NCI-H128 (cell line): ENCODE results near the gene HGFAC.

Experiments
- DNase-seq: peaks from one replicate; lab custom pipeline; 2025; ENCODE audit not compliant: unreplicated experiment; lab: John Stamatoyannopoulos, UW

HGFAC gene

DNA sequence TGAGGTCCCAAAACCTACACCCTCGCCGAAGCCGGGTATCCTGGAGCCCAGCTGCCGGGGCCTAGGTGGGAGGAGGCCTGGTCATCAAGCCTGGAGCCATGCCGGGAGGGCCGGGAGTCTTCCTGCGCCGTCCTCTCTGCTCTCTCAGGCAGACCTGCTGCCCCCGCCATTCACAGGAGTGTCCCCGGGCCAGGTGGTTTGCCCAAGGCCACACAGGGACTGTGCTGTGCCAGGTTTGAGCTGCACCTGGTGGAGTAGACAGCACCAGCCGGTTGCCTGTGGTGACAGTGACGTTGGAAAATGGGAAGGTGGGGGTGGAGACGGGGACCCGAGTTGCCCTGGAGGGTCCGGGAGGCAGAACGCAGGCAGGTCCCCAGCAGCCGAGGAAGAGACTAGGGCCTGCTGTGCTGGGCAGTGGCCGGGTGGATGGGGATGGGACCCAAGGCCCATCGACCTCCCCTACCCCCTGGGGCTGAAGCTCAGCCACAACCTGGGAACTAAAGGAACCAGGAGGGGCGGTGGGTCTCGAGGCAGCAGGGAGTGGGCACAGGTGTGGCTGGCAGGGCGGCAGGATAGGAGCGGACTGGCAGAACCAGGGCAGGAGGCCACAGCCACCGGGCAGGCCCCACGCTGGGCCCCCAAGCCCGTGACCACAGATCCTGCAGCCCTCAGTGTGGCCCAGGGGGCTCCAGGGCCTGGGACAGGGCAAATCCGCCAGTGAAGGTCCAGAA lies 30.8 kb downstream of the HGFAC start:
- no peak for DNase-seq

DNA sequence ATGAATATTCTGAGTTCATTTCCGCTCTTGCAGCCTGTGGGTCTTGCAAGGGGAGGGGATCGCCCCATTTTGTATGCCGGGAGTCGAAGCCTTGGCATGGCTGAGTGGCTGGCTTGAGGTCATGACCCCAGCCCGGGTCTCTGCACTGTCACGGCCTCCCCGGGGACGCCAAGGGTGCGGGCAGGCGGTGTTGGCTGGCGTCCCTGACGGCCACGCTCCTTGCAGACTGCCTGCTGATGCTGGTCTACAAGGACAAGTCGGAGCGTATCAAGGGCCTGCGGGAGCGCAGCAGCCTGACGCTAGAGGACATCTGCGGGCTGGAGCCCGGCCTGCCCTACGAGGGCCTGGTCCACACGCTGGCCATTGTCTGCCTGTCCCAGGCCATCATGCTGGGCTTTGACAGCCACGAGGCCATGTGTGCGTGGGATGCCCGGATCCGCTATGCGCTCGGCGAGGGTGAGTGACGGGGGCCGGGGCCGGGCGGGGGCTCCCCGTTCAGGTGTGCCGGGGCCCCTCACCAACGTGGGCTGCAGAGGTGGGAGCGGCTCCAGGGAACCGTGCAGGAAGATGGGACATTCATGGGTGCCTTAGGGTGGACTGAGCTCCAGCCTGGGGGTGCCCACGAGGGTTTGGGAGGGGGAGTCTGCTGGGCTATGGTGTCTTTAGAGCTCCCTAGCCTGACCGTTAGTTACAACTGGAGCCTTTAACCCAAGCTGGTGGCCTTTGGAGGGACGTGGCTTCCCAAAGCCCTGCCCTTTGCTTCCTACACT lies 31.6 kb downstream of the HGFAC start:
- DNase-seq, result no peak

DNA sequence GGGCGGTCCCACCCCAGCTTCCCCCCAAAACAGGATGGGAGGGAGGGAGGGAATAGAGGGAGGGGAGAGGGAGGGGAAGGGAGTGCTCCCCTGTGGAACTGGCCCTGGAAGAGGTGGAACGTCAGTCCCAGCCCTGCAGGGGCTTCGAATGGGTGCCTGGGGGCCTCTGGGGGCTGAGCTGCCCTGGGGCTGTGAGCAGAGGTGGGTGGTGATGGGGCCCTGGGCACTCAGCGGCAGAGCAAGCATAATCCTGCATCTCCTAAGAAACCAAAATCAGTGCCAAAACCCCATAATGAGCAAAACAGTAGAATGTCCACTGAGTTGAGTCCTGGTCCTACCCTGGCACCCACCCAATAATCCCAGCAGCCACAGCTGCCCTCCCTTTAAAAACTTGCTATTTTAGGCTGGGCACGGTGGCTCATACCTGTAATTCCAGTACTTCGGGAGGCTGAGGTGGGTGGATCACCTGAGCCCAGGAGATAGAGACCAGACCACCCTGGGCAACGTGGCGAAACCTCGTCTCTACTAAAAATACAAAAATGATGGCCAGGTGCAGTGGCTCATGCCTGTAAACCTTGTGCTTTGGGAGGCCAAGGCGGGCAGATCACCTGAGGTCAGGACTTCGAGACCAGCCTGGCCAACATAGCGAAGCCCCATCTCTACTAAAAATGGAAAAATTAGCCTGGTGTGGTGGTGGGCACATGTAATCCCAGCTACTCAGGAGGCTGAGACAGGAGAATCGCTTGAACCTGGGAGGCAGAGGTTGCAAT lies 32.4 kb downstream of the HGFAC start:
- no peak for DNase-seq

DNA sequence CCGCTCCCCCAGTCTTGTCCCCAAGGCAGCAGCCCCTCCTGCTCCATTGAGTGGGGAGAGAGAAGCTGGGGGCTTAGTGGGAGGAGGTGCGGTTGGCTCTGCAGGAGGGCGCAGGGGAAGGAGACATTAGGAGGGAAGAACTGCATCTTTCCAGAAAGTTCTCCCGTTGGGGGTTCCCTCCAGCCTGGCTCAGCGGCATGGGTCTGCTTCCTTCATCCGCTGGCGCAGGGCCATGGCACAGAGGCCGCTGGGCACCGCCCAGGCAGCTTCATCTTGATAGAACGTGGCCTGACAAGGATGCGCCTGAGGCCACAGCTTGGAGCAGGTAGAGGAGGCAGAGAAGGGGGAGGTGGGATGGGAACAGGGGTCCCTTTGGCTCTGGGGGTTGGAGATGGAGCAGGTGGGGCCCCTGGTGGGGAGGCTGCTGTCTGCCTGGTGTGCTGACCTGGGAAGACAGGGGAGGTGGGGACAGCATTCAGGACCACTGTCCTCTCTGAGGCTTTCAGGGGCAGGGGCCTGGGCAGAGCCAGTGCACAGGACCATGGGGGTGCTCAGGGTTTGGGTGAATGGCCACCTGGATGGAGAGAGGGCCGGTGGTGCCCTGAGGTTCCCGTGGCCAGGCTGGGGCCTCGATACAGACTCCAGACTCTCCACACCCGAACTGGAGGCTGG lies 33.4 kb downstream of the HGFAC start:
- no peak for DNase-seq

DNA sequence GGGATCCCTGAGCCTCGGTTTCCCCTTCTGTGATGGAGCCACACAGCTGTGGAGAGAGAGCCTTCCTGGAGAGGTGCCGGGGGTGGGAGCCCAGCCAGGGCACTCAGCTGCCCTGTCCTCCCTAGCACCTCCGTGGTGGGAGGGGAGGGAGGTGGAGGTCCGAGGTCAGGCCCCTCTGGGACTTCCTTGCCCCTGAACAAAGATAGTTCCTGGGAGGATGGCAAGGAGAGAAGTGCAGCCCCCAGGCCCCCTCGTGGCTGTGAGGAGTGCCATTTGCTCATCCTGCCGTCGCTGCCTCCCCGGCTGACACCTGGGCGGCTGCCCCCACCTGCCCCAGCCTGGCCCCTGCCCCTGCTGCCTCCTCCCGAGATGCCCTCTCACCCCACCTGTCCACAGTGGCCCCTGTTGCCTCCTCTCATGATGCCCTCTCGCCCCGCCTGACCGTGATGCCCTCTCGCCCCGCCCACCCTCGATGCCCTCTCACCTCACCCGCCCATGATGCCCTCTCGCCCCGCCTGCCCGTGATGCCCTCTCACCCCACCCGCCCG lies 34.0 kb downstream of the HGFAC start:
- DNase-seq, result no peak

DNA sequence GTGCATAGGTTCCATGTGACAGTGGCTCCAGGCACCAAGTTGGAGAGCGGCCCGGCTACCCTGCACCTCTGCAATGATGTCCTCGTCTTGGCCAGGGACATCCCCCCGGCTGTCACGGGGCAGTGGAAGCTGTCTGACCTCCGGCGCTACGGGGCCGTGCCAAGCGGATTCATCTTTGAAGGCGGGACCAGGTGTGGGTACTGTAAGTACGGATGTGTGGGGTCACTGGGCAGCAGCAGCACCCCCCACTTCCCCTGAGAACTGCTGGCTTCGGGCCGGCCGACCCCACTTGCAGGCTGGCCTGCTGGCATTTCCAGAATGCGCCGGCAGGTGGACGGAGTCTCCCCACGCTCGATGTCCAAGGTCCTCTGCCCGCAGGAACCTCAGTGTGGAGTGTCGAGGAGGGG lies 34.6 kb downstream of the HGFAC start:
- DNase-seq, result no peak

DNA sequence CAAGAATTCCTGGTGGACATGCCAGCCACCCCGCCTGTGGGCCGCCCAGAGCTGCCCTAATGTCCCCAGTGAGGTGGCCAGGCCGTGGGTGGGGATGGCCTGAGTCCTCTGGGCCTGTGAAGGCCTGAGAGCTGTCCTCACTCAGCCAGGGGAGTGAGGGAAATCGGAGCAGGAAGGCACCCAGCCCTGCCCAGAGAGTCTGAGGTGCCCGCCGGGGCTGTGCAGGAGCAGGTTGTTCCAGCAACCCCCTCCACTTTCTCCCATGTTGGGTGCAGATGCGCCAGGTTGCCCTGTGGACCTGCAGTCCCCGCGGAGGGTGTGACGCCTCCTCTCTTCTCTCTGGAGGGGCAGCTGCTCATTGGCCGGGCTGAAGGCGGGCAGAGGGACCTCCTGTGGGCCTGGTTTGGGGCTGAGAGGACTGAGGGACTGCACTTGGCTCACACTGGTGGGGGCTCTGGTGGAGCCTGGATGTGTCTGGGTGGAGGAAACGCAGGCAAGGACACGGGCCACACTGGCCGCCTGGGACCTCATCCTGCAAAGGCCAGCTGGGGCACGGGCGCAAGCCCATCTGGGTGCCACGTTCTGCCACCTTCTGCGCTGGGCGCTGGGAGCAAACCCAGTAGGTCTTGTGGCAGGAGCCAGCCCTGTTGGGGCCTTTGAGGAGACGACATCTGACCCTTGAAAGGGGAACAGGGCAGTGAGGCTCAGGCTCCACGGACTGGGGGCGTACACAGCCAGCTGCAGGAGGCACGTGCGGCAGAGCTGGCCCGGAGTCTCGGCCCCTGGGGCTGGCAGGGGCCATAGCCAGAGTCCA lies 35.4 kb downstream of the HGFAC start:
- DNase-seq, result no peak

DNA sequence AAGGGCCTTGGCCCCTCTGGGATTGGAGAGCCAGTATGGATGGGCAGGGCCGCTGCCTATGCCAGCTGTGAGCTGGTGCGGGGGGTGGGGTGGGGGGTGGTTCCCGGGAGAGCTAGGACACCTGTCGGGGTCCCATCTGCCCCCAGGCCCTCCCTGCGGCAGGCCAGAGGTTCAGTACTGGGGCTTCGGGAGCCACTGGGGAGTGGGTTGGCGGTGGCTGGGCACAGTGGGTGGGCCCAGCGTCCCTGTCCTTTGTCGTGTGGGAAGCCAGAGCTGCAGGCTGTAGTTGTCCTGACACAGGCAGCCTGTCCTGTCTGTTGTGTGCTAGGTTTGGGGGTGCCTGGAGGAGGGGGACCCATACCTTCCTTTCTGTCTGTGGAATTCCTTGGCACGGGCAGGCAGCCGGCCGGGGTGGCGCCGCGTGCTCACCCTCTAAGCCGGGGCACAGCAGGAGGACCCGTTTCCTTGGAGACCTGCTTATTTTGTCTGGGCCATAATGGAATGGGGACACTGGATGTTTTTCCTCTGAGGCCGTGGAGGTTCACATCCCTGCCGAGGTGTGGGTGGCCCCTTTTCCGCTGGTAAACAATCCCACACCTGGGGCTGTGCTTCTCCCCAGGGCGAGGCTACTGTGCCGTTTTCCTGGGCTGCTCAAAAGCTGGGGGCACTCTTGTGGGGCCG lies 36.1 kb downstream of the HGFAC start:
- DNase-seq, result no peak

DNA sequence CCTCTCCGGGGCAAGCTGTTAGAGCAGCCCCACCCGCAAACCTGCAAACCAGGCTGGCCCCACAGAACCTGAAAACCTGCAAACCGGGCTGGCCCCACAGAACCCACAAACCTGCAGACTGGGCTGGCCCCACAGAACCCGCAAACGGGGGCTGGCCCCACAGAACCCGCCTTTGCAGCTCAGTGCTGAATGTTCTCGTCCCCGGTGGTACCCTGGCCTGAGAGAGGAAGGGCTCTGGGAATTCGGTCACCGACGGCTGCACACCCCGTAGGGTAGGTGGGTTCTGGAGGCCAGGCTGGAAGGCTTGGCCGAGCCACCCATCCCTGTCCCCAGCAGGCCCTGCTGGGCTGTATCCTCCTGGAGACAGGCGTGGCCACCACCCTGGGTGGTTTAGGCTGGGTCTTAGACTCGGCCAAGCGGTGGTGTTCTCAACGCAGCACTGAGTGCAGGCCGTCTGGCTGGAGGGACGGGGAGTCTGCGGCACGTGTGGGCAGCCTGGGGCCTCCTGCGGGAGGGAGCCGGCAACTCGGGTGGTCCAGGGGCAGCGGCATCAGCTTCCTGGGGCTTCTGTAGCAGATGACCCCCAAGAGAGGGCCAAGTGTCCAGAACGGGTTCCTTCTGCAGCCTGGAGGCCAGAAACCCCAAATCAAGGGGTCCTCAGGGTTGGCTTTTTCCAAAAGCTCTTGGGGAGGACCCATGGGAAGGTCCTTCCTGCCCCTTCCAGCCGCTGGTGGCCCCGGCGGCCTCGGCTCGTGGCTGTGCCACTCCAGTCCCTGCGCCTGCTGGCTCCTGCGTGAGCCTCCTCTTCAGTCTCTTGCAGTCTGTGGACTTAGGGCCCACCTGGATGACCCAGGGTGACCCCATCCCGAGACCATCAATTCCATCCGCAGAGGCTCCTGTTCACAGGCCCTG lies 36.9 kb downstream of the HGFAC start:
- no peak for DNase-seq

DNA sequence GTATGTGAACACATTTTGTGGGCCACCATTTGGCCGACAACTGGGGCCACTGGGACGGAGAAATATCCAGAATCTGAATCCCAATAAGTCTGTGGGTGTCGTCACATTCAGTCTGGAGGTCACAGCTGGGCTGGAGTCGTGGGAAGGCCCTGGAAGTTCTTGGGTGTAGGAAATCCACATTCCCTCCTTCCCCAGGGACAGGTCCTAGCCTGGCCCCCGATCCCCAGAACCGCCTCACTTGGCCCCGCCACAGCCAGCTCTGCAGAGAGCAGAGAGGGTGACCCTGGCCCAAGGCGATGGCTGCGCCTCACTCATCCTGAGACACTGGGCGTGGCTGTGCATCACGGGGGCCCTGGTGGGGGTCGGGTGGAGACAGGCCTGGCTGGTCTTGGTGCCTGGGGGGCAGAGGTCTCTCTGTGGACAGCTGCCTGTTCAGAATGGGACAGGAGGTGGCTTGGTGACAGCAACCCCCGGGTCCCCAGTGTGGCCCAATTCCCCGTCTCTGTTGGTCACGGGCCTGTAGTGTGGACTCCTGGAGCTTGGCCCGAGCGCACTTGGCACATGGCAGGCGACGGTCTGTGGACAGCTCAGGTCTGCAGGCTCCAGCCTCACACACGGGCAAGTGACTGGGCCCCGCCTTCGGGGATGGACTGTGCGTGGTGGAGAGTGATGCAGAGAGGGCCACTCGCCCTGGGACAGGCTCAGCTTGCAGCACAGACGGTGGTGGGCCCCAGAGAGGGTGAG lies 37.8 kb downstream of the HGFAC start:
- DNase-seq, result no peak

DNA sequence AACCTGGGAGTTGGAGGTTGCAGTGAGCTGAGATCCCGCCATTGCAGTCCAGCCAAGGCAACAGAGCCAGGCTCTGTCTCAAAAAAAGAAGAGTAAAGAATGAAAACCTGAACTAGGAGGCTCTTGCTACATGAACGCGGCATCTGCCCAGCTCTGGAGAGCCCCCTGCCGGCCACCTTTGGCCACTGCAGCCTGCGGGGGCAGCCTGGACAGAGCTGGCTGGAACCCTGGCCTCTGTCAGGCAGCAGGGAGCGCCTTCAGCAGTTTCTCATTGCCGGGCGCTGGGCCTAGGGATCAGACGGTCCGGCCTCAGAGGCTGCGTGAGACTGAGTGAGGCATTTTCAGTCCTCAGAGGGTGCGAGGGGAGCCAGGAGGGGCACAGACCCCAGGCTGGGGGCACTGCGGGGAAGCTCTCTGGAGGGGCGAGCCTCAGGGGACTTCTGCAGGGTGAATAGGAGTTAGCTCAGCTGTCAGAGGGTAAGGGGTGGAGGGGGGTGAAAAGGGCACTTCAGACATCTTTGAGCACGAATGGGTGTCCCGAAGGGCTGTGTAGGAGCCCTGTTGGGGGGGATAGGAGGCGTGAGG lies 38.9 kb downstream of the HGFAC start:
- peak; percentile 31 for DNase-seq

DNA sequence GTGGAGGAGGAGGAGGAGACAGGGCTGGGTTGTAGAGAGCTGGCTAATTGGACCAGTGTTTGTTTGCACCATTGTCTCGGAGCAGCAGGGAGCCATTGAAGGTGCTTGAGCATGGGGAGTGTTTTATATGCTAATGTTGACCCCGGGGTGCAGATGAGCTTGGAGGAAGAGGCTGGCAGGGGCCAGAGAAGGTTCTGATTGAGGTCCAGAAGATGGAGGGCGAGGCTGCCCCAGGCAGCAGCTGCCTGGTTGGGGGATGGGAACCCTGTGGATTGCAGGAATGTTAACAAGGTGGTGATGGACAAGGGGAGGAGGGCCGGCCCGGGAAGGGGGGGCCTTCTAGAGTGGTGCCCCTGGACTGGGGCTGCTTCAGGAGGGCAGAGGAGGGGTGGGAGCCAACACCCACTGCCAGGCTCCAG lies 39.4 kb downstream of the HGFAC start:
- no peak for DNase-seq

DNA sequence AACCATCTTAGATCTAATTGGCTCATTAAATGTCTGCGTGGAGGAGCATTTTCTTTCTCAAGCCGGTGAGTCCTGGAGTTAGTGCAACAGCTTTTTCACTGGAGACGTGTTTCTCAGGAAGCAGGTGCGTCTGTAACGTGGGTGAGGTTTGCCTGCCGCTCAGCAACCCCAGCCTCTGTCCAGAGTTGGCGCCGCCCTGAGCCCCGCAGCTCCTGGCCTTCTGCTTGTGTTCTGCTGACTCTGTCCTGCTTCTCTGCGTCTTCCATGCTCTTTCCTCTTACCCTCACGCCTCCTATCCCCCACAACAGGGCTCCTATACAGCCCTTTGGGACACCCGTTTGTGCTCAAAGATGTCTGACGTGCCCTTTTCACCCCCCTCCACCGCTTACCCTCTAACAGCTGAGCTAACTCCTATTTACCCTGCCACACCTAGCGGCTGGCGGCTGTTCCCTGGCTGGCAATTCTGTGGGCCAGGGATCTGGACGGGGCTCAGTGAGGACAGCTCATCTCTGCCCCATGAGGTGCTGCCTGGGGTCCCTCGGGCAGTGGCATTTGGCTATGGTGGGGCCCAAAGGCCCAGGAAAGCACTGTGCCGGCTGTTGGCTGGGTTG lies 40.1 kb downstream of the HGFAC start:
- no peak for DNase-seq

DNA sequence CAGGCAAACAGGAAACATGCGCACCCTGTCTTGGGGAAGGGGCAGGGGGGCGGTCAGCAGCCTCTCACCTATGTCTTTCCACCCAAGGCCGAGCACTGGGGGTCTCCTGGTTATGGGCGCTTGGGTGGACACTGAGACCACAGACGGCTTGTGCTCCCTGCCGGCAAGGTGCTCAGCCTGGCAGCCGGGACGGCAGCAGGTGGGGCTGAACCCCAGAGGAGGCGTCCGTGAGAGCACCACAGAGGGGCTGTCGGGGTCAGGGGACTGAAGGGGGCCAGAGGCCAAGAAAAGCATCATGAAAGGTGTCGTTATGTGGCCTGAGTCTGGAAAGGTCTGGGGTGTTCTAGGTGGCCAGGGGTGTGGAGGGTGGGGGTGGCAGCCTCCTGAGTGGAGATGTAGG lies 40.9 kb downstream of the HGFAC start:
- DNase-seq, result no peak

DNA sequence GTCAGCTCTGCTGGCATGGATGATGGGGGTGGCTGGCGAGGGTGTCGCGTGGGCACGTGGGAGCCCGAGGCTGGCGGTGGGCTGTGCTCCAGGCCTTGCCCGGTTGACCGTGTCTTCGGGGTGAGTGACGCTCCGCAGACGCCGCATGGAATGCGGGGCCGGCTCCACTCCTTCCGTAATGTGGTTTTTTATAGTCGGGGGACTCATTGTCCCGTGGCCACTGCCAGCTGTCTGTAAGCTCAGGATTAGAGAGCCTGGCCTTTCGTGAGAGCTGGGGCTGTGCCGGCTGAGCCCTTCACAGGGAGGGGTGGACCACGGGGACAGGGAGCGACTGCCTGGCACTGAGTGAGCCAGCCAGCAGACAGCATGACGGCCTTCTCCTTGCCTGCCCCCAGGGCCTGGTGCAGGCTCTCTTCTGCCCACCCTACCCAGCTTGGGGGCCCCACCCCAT lies 41.7 kb downstream of the HGFAC start:
- DNase-seq, result no peak

DNA sequence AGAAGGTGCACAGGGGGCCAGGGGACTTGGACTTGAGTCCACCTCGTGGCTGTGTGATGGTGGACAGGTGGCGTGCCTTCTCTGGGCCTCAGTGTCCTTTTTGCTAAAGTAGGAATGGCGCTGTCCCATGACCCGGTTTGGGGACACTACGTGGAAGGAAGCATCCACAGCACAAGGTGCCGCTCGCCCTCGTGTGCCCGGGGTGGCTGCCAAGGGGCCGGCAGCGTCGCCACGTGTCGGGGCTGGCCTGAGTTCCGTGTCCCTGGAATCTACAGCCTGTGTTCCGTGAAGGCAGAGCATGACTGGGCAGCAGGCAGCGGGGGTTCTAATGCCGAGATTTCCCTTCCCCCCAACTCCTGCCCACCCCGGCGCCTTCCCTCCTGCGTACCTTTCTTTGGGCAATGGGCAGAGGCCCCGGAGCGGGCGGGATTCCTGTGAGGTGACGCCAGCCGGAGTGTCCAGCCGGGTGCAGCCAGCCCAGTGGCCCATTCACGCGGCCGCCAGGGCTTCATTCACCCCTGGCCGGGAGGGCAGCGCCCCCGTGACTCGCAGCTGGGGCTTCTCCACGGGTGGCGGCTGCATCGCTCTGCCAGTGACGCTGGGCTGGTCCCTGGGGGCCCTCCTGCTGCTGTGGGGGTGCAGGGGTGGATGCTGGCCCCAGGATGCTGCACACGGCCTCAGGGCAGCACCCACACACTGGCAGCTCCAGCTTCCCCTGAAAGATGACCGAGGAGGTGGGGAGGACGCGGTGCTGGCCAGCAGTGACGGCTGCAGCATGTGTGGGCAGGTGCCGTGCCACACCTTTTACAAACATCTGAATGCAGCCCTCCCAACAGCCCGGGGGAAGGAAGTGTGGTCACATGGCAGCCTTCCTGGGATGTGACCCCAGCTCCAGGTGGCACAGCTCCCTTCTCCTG lies 42.5 kb downstream of the HGFAC start:
- DNase-seq, result no peak
